SK-N-SH treated with all-trans-retinoic acid at 6 μM for 48 hours (cell line): ENCODE measurements around the gene TK1.

Source experiments
- ARNTL ChIP-seq: fragments of 450-650 bp; formaldehyde crosslinking; IDR thresholded peaks from 2 replicates; pipeline ENCODE4 v1.5.0; 2020; ENCODE audit warnings: low read depth, mild to moderate bottlenecking, moderate library complexity, borderline replicate concordance
- CREB5 ChIP-seq: fragments of 250-450 bp; sonication (Bioruptor Pico); IDR thresholded peaks from 2 replicates; pipeline ENCODE4 v1.5.1; 2020; ENCODE audit warnings: low read depth, mild to moderate bottlenecking, moderate library complexity
- PPARA ChIP-seq: fragments of 250-450 bp; sonication (Bioruptor Pico); IDR thresholded peaks from 2 replicates; pipeline ENCODE4 v1.5.0; 2020; ENCODE audit warnings: mild to moderate bottlenecking, borderline replicate concordance
- ZC3H10 ChIP-seq: fragments of 250-450 bp; sonication (Bioruptor Pico); IDR thresholded peaks from 2 replicates; pipeline ENCODE4 v1.5.1; 2021; ENCODE audit warnings: mild to moderate bottlenecking, moderate library complexity
- ZNF70 ChIP-seq: fragments of 450-650 bp; formaldehyde crosslinking; IDR thresholded peaks from 2 replicates; pipeline ENCODE4 v1.5.0; 2020; ENCODE audit warnings: mild to moderate bottlenecking, moderate library complexity

GRCh38 chr17:78140169-78141051 is 46.4 kb downstream of the TK1 start:
- TF ChIP-seq ARNTL (CRISPR knock-in tag), result no peak
- no peak for TF ChIP-seq ZNF70 (CRISPR knock-in tag)
- TF ChIP-seq CREB5 (CRISPR knock-in tag), result no peak
- no peak for TF ChIP-seq PPARA (CRISPR knock-in tag)
- no peak for TF ChIP-seq ZC3H10
